ENCODE data around the gene ULK2. TPM values are rescaled to one million over a fixed set of nuclear protein-coding genes. Genes with fewer than 3 reads are reported as not detected.

ULK2 gene
- polyA plus RNA-seq, 1 donor from 2014 or later: 55.1 TPM

GRCh38 chr17:19750020-19750572 lies 117.6 kb downstream of the ULK2 start:
- H3K9me3 ChIP-seq (ENCODE audit: low read length): no peaks in the 10 kb centered on the region
- no peaks in the 10 kb centered on the region for H3K9me2 ChIP-seq (ENCODE audit: insufficient read depth, low read length)
- no peaks in the 10 kb centered on the region for H3K36me3 ChIP-seq (ENCODE audit: insufficient read depth, low read length)
- H3F3A ChIP-seq (ENCODE audit: insufficient read depth, low read length, poor library complexity, severe bottlenecking): no peaks in the 10 kb centered on the region
- no peaks in the 10 kb centered on the region for H3K27me3 ChIP-seq (ENCODE audit: insufficient read depth, low read depth, low read length)
- H3K27ac ChIP-seq (ENCODE audit: low read length): no peak overlapping the region
- H4K20me1 ChIP-seq (ENCODE audit: insufficient read depth): no peaks in the 10 kb centered on the region
- no peak overlapping the region for H3K4me2 ChIP-seq (ENCODE audit: low read length)
- TF ChIP-seq SMC3 (conservative IDR thresholded peaks at IDR 0.05; ENCODE audit: poor library complexity) (no peak), CTCF (IDR thresholded peaks at IDR 0.05; ENCODE audit: poor library complexity, severe bottlenecking) (no peak), TAF1 (IDR thresholded peaks at IDR 0.05; ENCODE audit: low read depth) (no peak), RAD21 (conservative IDR thresholded peaks at IDR 0.05) (no peak)
- H3K9ac ChIP-seq (ENCODE audit: low read length): no peak overlapping the region
- H3K79me2 ChIP-seq (replicated peaks; ENCODE audit: insufficient read depth, low read length): no peaks in the 10 kb centered on the region
- no peak overlapping the region for H2AFZ ChIP-seq (ENCODE audit: low read depth, low read length)
- H3K4me3 ChIP-seq (ENCODE audit: low read length): no peak overlapping the region

- no peak for TF ChIP-seq RAD21 (conservative IDR thresholded peaks at IDR 0.05)
- no peak for TF ChIP-seq CTCF (IDR thresholded peaks at IDR 0.05; ENCODE audit: poor library complexity, severe bottlenecking)
- TF ChIP-seq POLR2AphosphoS5 (IDR thresholded peaks at IDR 0.05): no peak
- no peak for TF ChIP-seq EP300 (conservative IDR thresholded peaks at IDR 0.05; ENCODE audit: poor library complexity, severe bottlenecking)
- no peak for TF ChIP-seq MXI1 (conservative IDR thresholded peaks at IDR 0.05; ENCODE audit: poor library complexity, severe bottlenecking)
- TF ChIP-seq SMC3 (conservative IDR thresholded peaks at IDR 0.05; ENCODE audit: poor library complexity): no peak
- TF ChIP-seq TAF1 (IDR thresholded peaks at IDR 0.05; ENCODE audit: low read depth): no peak
- no peak for TF ChIP-seq REST (IDR thresholded peaks at IDR 0.05; ENCODE audit: borderline replicate concordance)
- no peak for TF ChIP-seq EZH2 (IDR thresholded peaks at IDR 0.05; ENCODE audit: borderline replicate concordance, insufficient read depth, low read length, poor library complexity, severe bottlenecking)
- H3K9ac ChIP-seq (ENCODE audit: low read length): no peak overlapping the region
- H2AFZ ChIP-seq (ENCODE audit: low read depth, low read length): no peak overlapping the region
Observed at GRCh38 chr17:19748807-19749193, 118.9 kb downstream of the ULK2 start.

More at GRCh38 chr17:19748807-19749193, 118.9 kb downstream of the ULK2 start:
- H3K27ac ChIP-seq (ENCODE audit: low read length): no peak overlapping the region
- no peaks in the 10 kb centered on the region for H3K9me2 ChIP-seq (ENCODE audit: insufficient read depth, low read length)
- H3K4me2 ChIP-seq (ENCODE audit: low read length): no peak overlapping the region
- no peaks in the 10 kb centered on the region for H3K79me2 ChIP-seq (replicated peaks; ENCODE audit: insufficient read depth, low read length)
- no peaks in the 10 kb centered on the region for H3F3A ChIP-seq (ENCODE audit: insufficient read depth, low read length, poor library complexity, severe bottlenecking)
- no peaks in the 10 kb centered on the region for H3K27me3 ChIP-seq (ENCODE audit: insufficient read depth, low read depth, low read length)
- no peaks in the 10 kb centered on the region for H4K20me1 ChIP-seq (ENCODE audit: insufficient read depth)
- H3K9me3 ChIP-seq (ENCODE audit: low read length): no peaks in the 10 kb centered on the region
- H3K36me3 ChIP-seq (ENCODE audit: insufficient read depth, low read length): no peaks in the 10 kb centered on the region
- H3K4me3 ChIP-seq (ENCODE audit: low read length): no peak overlapping the region

Data from neural cell (in vitro differentiated cells).